Measurements from ENCODE around the gene SKOR2. TPM values are rescaled to one million over a fixed set of nuclear protein-coding genes. Genes with fewer than 3 reads are reported as not detected.

SKOR2 gene
- total and polyA plus RNA-seq, 2 of the 4 experiments (the other 2 are of a cell fraction) = not detected

DNA sequence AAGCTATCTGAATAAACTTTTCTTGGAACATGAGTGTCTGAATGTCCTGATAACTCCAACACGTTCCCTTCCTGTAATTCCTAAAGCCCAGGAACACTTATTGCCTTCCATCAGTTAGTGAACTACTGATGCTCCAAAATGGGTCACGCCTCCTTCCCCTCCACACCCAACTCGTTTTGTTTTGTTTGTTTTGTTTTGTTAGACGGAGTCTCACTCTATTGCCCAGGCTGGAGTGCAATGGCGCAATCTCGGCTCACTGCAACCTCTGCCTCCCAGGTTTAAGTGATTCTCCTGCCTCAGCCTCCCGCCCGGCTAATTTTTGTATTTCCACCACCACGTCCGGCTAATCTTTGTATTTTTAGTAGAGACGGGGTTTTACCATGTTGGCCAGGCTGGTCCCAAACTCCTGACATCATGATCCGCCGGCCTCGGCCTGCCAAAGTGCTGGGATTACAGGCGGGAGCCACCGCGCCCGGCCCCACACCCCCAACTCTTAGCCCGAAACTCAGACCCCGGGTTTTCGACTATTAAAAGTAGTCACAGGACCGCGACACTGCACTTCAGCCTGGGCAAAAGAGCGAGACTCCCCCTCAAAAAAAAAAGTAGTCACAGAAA, 76.1 kb downstream of the SKOR2 start:
- H3K4me3 ChIP-seq (ENCODE audit: insufficient read depth, low read depth, low read length) = peak overlapping the region; percentile 73
- peak overlapping the region; percentile 96 for H3K4ac ChIP-seq (ENCODE audit: low read depth, low read length)
- peak overlapping the region; percentile 94 for H3K4me2 ChIP-seq (ENCODE audit: low read depth, low read length)
- peak overlapping the region; percentile 35 for H3K23ac ChIP-seq (ENCODE audit: low read depth, low read length)
- ChIA-PET POLR2A (ENCODE audit: unreplicated experiment) (no interaction called here), CTCF (interaction anchor here (0.7 kb wide), 1 partner anchor 116 kb away, joined by 7 read pairs; no protein-coding TSS in a partner anchor)
- peaks cover 4% of the 10 kb centered on the region for H3K4me1 ChIP-seq (ENCODE audit: control insufficient read depth, insufficient read depth, low read length)
- peak overlapping the region; percentile 99 for H2AFZ ChIP-seq (replicated peaks; ENCODE audit: low read length, poor library complexity)
- peak overlapping the region; percentile 83 for H3K27ac ChIP-seq (ENCODE audit: insufficient read depth, low read length)
- H3K9ac ChIP-seq (ENCODE audit: low read depth, low read length) = peak overlapping the region; percentile 81
- peaks cover 13 to 33% of the 10 kb centered on the region in 2 experiments for H3K79me1 ChIP-seq (ENCODE audit: low read depth in 1 of 2, low read length in 2 of 2)
- peak overlapping the region; percentile 66 to 73; a peak in 2 of 4 replicates for H4K8ac ChIP-seq (ENCODE audit: low read depth in 2 of 2, low read length in 2 of 2)
- H2BK20ac ChIP-seq (ENCODE audit: low read depth, low read length) = no peak overlapping the region
- peaks cover 8% of the 10 kb centered on the region for H3K9me1 ChIP-seq (ENCODE audit: insufficient read depth, low read length)
- H2BK5ac ChIP-seq (ENCODE audit: low read depth, low read length, poor library complexity, severe bottlenecking) = no peak overlapping the region
- H3K56ac ChIP-seq (ENCODE audit: extremely low read depth, insufficient read depth, low read length) = peak overlapping the region; percentile 87; the same call in 1 of the 2 replicates
- H4K5ac ChIP-seq (ENCODE audit: low read depth, low read length) = no peak overlapping the region
- peak overlapping the region; percentile 40; the same call in 1 of the 2 replicates for H3K14ac ChIP-seq (replicated peaks; ENCODE audit: low read depth, low read length)
- H2BK120ac ChIP-seq (ENCODE audit: low read depth, low read length) = no peak overlapping the region
- no peaks in the 10 kb centered on the region; the same call in 1 of the 2 replicates for H3K36me3 ChIP-seq (ENCODE audit: control insufficient read depth, insufficient read depth, low read length)
- H3K9me3 ChIP-seq (ENCODE audit: control insufficient read depth, insufficient read depth, low read length) = no peaks in the 10 kb centered on the region
- no peak overlapping the region for H2BK15ac ChIP-seq (ENCODE audit: low read depth, low read length)
- no peak overlapping the region for H3K18ac ChIP-seq (ENCODE audit: low read depth, low read length)
- TF ChIP-seq CEBPB (IDR thresholded peaks at IDR 0.05; ENCODE audit: low read depth, low read length) (peak; percentile 65), RAD21 (IDR thresholded peaks at IDR 0.05; ENCODE audit: low read length) (no peak)
- dilution Hi-C loops (cut with HindIII; ENCODE audit: low sequenced_read_pairs, unreplicated experiment) (no loop called here), in situ Hi-C loops (cut with MboI; ENCODE audit: low sequenced_read_pairs) (no loop called here), intact Hi-C loops (cut with micrococcal nuclease) (loop anchor here (1.0 kb wide), 1 partner anchor 25 kb away; the partner anchor contains the start of gene HDHD2)
- H4K91ac ChIP-seq (ENCODE audit: insufficient read depth, low read depth, low read length) = no peak overlapping the region
- peaks cover 4% of the 10 kb centered on the region for H3K27me3 ChIP-seq (ENCODE audit: control insufficient read depth, insufficient read depth, low read length)
- no TSS peak for BruUV-seq (replicated peaks)
- no peak for DNase-seq
- H4K20me1 ChIP-seq (ENCODE audit: insufficient read depth, low read length) = peaks cover 29% of the 10 kb centered on the region; the same call in 1 of the 2 replicates
- peak overlapping the region; percentile 68 for H2AK9ac ChIP-seq (replicated peaks; ENCODE audit: low read depth, low read length, poor library complexity)
- WGBS, 2 experiments (ENCODE audit: extremely low coverage in 2 of 2, insufficient read length in 1 of 2) = 3% methylated on average over 6 of the region's 24 CpGs; no CpG with 5 or more reads in 1 of the 2 experiments
- no peak overlapping the region; the same call in 1 of the 2 replicates for H2AK5ac ChIP-seq (ENCODE audit: low read depth, low read length)
- peak; percentile 38 for ATAC-seq (ENCODE audit: low read depth)

Data from IMR-90 (cell line).